GM18508 (cell line): ENCODE measurements around the gene ZMYM2.
"Not testable (repeated sequence)": the region's sequence is repeated elsewhere in the genome, so short reads cannot be mapped to it uniquely, and the experiment has no call there.

Experiments used
- ATAC-seq: cut with Tn5 transposase; IDR thresholded peaks from one replicate; pipeline ENCODE4 v1.9.1; 2021; ENCODE audit warnings: moderate number of reproducible peaks; ENCODE audit not compliant: insufficient read depth, unreplicated experiment

Gene ZMYM2

DNA sequence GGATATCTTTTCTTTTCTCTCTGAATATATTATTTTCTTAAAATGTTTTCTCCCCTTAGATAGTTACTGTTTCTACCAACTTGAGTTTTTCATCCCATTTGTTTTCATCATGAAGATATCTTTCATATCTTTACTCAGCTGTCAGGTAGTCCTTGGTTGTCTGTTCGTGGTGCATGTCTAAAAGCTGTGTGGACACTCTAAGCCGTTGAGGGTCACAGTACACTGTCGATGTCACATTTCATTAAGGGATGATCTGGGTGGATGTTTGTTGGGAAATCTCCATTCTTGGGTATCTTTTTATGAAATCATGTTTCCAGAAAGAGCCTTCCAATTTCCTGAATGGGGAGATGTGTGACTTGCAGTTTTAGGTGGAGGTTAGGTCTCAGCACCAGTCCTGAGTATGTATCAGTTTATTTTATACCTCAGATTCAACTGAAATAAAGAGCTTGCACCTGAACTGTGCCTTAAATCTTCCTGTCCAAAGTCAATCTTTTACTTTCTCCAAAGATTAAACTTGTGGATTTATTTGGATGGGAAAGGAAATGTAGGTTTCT is 23.2 kb downstream of the ZMYM2 start:
- no peak for ATAC-seq

DNA sequence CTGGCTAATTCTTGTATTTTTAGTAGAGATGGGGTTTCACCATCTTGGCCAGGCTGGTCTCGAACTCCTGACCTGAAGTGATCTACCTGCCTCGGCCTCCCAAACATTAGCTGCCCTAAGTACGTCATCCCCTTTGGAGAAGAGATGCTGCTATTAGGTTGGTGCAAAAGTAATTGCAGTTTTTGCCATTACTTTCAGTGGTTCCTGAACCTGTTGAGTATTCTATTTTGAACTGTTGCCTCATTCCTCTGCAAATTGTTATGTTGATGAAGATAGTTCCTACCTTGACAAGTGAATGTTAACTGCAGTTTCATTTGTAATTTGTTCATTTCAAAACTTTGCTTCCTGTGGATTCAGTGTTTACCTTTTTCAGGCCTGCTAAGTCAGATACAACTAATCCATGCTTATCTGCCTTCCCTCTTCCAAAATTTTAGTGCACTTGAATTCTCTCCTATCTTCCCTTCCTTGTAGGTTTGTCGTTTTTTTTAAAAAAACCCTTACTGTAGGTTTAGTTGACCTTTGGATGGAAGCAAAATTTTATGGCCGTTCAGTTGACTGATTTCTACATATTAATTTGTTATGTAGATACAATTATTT is 24.0 kb downstream of the ZMYM2 start:
- ATAC-seq, result no peak

DNA sequence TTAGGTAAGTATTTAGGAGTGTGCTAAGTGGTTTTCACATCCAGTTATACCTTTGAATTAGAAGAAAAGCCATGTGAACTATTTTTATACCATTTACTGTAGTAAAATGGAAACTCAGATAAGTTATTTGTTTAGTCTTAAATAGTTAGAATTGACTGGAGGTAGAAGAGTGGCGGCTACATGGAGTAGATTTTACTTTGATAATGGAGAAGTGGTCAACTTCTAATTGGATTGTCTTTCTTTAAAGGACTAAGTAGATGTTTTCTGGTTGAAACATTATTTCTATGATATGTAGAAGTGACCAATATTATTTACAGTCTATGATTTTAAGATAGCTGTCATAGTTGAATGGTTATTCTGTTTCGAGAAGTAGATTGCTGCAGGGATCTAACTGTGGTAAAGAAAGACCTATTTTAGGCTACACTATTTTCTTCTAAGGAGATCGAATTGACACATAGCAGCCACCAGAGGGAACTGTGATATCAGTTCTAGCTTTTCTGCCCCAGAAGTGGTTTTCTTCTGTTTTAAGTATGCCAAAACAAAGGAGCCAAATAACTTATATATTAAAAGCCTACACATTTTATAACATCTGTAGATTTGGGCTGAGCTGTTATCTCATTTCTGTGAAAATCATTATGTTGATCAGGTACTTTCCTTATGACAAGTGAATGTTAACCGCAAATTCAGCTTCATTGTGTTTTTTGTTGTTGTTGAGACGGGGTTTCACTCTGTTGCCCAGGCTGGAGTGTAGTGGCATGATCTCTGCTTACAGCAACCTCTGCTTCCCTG is 26.1 kb downstream of the ZMYM2 start:
- ATAC-seq, result no peak

DNA sequence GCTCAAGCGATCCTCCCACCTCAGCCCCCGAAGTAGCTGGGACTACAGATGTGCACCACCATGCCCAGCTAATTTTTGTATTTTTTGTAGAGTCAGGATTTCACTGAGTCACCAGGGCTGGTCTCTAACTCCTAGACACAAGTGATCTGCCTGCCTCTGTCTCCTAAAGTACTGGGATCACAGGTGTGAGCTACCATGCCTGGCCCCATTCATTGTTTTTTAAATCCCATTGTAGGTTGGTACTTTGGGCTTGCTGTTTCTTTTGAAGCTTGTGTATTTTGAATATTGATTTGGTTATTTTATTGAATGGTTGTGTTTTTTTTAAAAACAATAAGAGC is 26.7 kb downstream of the ZMYM2 start:
- no peak for ATAC-seq

DNA sequence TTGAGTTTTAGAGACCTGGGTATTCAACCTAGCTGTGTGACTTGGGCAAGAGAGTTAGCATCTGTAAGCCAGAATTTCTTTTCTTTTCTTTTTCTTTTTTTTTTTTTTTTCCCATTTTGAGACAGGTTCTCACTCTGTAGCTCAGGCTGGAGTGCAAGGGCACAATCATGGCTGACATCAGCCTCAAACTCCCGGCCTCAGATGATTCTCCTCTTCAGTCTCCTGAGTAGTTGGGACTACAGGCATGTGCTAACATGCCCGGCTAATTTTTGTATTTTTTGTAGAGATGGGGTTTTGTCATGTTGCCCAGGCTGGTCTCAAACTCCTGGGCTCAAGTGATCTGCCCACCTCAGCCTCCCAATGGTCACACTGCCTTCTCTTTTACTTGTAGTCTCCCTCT is 33.0 kb downstream of the ZMYM2 start:
- no peak for ATAC-seq

DNA sequence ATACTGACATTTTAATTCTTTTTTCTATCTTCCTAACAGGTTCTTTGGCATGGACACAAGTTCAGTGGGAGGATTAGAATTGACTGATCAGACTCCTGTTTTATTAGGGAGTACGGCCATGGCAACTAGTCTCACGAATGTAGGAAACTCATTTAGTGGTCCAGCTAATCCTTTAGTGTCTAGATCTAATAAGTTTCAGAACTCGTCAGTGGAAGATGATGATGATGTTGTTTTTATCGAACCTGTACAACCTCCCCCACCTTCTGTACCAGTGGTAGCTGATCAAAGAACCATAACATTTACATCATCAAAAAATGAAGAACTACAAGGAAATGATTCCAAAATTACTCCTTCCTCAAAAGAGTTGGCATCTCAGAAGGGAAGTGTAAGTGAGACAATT is 34.5 kb downstream of the ZMYM2 start:
- ATAC-seq, result no peak

DNA sequence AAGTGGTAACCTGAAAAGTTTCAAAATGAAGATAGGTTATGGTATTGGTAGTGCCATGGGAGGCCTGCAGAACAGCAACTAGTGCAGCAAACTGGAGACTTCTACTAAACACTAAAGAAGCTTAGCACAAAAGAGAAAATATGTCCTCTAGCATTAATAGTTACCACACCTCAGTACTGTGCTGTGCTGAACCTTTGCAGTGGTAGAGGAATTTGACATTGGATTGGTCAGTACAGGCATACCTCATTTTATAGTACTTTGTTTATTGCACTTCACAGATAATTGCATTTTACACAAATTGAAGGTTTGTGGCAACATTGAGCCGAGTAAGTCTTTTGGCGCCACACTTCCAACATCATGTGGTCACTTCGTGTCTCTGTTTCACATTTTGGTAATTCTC is 40.4 kb downstream of the ZMYM2 start:
- ATAC-seq, result no peak

DNA sequence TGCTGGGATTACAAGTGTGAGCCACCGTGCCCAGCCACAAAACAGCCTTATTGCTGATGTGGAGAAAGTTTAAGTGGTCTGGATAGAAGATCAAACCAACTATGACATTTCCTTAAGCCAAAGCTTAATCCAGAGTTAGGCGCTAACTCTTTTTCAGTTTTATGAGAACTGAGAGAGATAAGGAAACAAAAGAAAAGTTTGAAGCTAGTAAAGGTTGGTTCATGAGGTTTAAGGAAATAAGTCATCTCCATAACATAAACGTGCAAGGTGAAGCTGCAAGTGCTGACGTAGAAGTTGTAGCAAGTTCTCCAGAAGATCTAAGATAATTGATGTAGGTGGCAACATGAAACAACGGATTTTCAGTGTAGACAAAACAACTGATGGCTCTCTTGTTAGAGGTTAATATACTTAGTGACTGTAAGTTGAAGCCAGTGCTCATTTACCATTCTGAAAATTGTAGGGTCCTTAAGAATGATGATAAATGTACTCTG is 41.6 kb downstream of the ZMYM2 start:
- no peak for ATAC-seq

DNA sequence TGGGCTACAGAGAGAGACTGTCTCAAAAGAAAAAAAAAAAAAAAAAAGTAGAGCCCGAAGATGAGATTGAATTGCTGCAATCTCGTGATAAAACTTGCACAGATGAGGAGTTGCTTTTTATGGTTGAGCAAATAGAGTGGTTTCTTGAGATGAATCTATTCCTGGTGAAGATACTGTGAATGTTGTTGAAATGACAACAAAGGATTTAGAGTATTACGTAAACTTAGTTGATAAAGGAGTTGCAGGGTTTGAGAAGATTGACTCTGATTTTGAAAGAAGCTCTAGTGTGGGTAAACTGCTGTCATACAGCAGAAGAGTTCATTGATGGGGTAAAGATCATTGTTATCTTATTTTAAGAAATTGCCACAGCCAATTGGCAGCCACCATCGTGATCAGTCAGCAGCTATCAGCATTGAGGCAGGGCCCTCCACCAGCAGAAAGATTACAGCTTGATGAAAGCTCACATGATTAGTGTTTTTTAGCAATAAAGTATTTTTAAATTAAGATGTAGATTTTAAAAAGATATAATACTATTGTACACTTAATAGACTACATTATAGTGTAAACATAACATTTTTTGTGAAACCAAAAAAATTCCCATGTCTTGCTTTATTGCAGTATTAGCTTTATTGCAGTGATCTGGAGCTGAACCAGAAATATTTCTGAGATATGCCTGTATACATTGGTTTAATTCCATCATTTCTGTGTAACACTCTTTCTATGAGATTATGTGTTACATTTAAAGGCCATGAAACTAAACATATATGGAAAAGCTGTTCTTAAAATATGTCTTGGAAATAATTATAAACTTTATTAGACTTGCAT is 43.1 kb downstream of the ZMYM2 start:
- no peak for ATAC-seq

DNA sequence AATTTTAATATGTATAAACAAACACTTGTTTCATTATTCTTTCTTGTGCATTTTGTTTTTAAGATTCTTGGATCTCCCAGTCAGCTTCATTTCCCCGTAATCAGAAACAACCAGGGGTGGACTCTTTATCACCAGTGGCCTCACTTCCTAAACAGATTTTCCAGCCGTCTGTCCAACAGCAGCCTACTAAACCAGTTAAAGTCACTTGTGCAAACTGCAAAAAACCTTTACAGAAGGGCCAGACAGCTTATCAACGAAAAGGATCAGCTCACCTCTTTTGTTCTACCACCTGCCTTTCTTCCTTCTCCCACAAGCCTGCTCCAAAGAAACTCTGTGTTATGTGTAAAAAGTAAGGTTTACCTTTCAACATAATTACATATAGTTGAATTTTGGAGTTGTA is 44.3 kb downstream of the ZMYM2 start:
- ATAC-seq, result no peak

DNA sequence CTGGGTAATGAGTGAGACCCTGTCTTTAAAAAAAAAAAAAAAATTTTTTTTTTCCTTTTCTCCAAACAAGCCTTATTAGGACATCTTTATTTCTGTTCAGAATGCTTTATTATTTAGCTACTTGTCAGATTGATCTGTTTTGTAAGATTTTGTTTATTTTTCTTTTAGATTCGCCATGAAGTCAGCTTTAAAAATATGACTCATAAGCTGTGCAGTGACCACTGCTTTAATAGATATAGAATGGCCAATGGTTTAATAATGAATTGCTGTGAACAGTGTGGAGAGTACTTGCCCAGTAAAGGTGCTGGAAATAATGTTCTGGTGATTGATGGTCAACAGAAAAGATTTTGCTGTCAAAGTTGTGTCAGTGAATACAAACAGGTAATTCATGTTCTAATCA is 47.7 kb downstream of the ZMYM2 start:
- no peak for ATAC-seq

DNA sequence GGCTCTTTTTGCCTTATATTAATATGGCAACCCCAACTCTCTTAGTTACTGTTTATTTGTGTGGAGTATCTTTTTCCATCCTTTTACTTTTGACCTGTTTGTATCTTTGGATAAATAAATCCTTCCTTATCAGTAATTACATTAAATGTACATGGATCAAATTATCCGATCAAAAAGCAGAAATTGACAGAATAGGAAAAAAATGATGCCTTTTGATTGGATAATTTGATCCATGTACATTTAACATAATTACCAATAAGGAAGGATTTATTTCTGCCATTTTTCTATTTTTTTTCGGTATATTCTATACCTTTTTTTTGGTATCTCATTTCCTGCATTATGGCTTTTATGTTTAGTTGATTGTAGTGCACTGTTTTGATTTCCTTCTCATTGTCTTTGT is 57.2 kb downstream of the ZMYM2 start:
- ATAC-seq, result no peak

DNA sequence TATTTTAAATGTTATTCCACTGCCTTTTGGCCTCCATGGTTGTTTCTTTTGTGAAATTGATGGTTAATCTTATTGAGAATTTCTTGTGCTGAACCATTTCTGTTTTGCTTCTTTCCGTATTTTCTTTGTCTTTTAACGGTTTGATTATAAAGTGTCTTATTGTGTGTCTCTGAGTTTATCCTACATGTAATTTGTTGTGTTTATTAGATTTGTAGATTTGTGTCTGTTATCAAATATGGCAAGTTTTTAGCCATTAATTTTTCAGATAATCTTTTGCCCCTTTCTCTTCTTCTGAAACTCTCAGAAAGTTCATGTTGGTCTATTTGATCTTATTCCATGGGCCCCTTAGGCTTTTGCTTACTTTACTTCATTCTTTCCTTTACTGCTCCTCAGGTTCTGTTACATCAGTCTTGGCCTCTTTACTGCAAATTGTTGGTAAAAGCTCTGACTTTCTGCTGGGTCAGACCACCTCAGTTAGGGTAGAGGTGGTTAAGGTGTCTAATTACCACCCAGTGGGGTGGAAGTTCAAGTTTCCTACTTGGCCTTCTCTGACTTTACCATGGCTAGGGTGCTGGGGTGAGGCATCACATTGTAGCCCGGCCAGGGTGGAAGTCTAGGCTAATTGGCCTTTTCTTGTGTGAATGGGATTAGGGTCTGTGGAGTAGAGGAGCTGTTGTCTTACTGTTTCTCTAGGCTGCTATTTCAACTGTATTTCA is 58.3 kb downstream of the ZMYM2 start:
- no peak for ATAC-seq

DNA sequence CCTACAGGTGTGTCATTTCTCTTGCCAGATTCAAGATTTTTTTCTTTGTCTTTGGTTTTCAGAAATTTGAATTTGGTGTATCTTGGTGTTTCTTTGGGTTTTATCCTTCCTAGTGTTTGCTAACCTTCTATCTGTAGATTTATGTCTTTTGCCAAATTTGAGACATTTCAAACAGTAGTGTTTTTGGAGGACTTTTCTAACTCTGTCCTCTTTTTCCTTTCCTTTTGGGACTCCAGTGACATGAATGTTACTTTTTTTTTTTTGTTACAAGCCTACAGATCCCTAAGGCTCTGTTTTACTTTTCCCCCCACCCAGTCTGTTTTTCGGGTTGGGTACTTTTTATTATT is 58.8 kb downstream of the ZMYM2 start:
- ATAC-seq, result no peak

DNA sequence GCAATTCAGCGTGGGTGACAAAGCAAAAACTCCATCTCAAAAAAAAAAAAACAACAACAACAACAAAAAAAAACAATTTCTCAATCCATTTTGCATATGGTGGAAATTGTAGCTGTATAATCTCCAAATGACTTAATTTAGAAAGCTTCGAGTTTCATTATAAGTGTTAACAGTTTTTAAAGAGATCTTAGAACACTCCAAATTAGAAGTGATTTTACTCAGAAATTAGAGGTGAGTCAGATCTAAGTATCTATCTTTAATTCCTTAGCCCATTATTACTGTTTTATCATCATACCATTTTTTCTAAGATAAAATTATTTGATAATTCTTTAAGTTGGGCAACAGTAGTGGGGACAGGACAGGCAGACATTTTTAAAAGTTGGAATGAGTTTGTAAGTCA is 60.5 kb downstream of the ZMYM2 start:
- no peak for ATAC-seq

DNA sequence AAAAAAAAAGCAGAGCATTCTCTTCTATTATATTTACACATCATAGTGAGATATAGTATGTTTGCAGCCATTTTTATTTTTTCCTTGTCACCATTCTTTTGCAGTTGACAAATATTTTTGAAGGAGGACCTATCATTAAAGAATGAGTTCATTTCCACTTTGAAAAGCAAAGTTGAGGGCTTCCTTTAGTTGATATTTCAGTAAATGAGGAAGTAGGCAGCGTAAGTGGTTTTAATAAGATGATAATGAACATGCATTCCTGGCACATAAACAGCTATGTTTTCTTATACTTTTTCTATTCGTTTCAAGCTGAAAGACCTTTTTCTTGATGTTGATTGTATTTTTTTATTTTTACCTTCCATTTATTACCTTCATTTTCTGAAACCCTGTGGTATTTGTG is 66.2 kb downstream of the ZMYM2 start:
- ATAC-seq, result no peak

DNA sequence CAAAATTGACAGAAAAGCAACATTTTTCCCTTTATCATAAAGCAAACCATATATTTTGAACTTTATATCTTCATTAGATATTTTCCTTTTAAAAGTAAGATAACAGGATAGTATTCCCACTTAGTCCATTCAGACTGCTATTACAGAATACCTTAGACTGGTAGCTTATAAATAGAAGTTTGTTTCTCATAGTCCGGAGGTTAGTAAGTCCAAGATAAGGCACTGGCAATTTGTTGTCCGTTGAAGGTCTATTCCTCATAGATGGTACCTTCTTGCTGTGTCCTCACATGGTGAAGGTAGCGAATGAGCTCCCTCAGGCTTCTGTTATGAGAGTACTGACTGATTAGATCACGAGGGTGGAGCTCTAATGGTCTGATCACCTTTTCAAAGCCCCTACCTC is 70.4 kb downstream of the ZMYM2 start:
- no peak for ATAC-seq

DNA sequence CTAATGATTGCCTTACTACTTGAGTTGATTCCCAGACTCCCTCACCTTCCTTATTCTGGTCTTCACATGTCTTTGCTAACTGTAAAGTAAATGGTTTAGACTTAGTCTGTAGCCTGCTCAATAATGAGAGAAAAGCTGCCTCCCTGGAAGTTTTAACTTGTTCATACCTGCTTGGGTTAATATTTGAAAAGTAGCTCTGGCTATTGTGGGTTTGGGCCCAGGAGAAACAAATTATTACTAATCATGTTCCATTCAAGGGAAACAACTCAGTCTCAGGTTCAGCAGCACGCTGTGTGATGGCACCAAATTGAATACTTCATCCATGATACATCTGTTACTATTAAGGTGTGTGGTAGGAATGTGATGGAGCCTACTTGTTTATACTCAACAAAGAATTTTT is 75.0 kb downstream of the ZMYM2 start:
- ATAC-seq, result no peak

DNA sequence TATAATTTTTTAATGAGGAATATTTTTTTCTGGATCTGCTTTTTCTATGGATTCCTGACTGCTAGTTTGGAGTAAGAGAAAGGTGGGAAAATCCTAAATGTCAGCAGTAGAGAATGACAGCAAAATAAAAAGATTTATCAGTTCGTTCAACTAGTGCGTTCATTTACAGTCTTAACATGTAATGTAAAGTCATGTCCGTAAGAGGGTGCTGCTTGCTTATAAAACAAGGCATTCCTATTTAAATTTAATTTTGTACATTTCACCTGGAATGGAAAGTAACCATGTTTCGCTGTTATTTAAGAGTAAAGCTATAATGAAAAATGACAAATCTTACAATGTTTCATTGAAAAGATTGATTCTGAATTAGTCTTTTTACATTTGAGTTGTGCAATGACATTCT is 76.6 kb downstream of the ZMYM2 start:
- ATAC-seq, result no peak

DNA sequence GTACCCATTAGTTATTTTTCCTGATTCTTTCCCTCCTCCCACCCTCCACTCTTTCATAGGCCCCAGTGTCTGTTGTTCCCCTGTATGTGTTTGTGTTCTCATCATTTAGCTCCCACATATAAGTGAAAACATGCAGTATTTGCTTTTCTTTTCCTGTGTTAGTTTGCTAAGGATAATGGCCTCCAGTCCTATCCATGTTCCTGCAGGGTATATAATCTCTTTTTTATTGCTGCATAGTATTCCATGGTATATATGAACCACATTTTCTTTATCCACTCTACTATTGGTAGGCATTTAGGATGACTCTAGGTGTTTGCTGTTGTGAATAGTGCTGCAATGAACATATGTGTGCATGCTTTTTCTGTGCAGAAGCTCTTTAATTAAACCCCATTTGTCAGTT is 79.4 kb downstream of the ZMYM2 start:
- ATAC-seq, result no peak

DNA sequence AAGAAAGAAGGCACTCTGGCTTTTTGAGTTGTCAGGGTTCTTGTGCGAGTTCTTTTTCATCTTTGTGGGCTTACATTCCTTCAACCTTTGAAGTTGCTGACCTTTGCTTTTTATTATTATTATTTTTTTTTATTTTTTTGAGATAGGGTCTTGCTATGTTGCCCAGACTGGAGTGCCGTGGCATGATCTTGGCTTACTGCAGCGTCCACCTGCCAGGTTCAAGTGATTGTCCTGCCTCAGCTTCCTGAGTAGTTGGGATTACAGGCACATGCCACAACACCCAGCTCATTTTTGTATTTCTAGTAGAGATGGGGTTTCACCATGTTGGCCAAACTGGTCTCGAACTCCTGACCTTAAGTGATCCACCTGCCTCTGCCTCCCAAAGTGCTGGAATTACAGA is 84.1 kb downstream of the ZMYM2 start:
- ATAC-seq, result not testable (repeated sequence)
